ENCODE results near the gene SPI1.
"Not testable (repeated sequence)": the region's sequence is repeated elsewhere in the genome, so short reads cannot be mapped to it uniquely, and the experiment has no call there.

Gene SPI1

DNA sequence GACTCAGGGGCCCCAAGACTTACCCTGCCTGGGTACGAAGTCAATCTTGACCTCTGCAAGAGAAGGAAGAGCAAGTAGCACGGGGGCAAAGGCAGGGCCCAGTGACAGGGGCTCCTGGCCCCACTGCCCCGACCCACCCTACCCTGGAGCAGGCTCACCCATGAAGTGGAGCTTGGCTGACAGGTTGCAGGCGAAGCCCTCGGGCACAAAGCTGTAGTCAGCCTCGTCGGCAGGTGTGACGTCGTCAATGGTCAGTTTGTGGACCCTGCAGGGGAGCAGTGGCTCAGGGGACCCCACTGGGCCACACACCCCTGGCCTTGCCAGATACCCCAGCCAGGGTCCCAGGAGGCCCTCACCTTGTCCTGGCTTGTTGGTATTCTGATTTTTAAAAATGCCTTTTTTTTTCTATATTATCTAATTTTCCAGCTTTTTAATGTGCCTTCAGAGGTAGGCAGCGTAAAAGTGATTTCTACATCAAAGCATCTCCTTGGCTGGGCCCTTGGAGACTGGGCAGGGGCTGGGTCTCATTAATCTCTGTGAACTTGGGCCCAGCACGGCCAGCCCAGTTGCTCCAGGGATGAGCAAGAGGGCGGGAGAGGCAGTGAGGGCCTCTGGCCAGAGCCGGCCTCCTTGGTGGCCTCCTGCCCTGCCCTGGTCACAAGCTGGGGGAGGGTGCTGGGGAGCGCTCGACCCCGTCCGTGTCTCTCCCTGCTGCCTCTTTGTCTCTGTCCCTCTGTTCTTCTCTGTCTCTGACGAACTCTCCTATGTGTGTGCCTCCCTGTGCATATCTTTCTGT is 37.2 kb downstream of the SPI1 start:
- no peak overlapping the region for H3K27ac ChIP-seq
- no peak for TF ChIP-seq ZFX (IDR thresholded peaks at IDR 0.05)
- TF ChIP-seq, protein P1, sequence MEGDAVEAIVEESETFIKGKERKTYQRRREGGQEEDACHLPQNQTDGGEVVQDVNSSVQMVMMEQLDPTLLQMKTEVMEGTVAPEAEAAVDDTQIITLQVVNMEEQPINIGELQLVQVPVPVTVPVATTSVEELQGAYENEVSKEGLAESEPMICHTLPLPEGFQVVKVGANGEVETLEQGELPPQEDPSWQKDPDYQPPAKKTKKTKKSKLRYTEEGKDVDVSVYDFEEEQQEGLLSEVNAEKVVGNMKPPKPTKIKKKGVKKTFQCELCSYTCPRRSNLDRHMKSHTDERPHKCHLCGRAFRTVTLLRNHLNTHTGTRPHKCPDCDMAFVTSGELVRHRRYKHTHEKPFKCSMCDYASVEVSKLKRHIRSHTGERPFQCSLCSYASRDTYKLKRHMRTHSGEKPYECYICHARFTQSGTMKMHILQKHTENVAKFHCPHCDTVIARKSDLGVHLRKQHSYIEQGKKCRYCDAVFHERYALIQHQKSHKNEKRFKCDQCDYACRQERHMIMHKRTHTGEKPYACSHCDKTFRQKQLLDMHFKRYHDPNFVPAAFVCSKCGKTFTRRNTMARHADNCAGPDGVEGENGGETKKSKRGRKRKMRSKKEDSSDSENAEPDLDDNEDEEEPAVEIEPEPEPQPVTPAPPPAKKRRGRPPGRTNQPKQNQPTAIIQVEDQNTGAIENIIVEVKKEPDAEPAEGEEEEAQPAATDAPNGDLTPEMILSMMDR (conservative IDR thresholded peaks at IDR 0.05), result no peak

GRCh38 chr11:47340010-47340409 is 38.3 kb downstream of the SPI1 start:
- TF ChIP-seq, protein P1 (conservative IDR thresholded peaks at IDR 0.05), result no peak
- TF ChIP-seq ZFX (IDR thresholded peaks at IDR 0.05), result no peak

DNA sequence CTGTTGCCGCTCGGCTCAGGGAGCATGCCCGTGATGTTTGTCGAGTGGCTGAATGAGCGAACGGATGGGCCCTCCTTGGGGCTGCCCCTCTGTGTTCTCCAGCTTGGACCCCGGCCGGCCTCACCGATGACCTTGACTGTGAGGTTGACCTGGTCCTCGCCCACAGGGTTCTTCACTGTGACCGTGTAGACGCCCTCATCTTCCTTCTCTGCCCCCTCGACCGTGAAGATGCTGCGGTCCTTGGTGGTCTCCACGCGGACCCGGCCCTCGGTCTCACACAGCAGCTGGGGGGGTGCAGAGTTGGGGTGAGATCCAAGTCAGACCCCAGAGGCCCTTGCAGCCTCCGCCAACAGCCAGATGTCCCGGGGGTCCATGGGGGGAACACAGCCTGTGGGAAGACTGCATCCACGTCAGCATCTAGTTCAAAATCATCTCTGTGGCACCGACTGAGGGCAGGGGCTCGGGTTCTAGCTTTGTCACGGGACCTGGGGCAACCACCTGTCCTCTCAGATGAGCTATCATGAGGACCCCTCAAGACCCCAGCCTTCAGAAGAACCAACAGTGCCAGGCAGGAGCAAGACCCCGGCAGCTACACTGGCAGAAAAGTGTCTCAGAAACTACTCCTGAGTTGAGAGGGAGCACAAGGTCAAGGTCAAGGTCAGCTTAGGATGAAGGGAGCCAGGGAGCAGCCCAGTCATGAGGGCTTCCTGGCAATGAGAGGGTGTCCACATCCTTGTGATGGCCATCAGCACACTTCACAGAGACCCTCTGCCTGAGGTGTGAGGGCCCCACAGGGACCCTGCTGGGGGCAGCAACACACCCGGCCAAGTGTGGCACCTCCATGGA is 39.7 kb downstream of the SPI1 start:
- no peak overlapping the region for H3K27ac ChIP-seq
- no peak for TF ChIP-seq ZFX (IDR thresholded peaks at IDR 0.05)
- TF ChIP-seq, protein P1 (conservative IDR thresholded peaks at IDR 0.05), result no peak

More at GRCh38 chr11:47340010-47340409, 38.3 kb downstream of the SPI1 start:
- H3K27ac ChIP-seq, result no peak overlapping the region

DNA sequence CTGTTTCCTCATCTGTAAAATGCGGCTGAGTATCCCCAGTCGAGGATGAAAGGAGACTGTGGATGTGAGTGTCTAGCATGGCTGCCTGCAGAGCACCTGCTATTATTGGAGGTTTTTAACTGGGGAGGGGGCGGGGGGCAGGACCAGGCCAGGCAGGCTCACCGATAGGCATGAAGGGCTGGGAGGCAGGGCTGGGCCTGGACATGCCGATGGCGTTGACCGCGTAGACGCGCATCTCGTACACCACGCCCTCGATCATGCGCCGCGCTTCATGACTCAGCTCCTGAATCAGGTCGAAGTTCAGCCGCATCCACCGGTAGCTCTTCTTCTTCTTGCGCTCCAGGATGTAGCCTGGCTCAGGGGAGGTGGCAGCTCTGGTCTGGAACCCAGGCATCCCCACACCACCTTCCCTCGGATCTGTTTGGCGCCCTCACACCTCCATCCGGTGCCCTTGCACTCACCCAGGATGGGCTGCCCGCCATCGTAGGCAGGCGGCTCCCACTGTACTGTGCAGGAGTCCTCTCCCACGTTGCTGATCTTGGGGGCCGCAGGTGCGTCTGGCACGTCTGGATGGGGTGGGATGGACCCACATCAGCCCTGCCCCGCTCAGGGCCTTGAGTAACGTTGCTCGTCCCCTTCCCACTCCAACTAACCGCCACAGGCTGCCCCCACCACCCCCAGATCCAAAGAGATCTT is 41.0 kb downstream of the SPI1 start:
- TF ChIP-seq, protein P1 (conservative IDR thresholded peaks at IDR 0.05), result no peak
- TF ChIP-seq ZFX (IDR thresholded peaks at IDR 0.05), result no peak
- no peak overlapping the region for H3K27ac ChIP-seq

- TF ChIP-seq, protein P1 (conservative IDR thresholded peaks at IDR 0.05), result no peak
- TF ChIP-seq ZFX (IDR thresholded peaks at IDR 0.05), result no peak
- H3K27ac ChIP-seq, result no peak overlapping the region
Measured at GRCh38 chr11:47336595-47336994, 41.8 kb downstream of the SPI1 start.

- no peak overlapping the region for H3K27ac ChIP-seq
- TF ChIP-seq, protein P1 (conservative IDR thresholded peaks at IDR 0.05), result no peak
- no peak for TF ChIP-seq ZFX (IDR thresholded peaks at IDR 0.05)
Measured at GRCh38 chr11:47335733-47336132, 42.6 kb downstream of the SPI1 start.

DNA sequence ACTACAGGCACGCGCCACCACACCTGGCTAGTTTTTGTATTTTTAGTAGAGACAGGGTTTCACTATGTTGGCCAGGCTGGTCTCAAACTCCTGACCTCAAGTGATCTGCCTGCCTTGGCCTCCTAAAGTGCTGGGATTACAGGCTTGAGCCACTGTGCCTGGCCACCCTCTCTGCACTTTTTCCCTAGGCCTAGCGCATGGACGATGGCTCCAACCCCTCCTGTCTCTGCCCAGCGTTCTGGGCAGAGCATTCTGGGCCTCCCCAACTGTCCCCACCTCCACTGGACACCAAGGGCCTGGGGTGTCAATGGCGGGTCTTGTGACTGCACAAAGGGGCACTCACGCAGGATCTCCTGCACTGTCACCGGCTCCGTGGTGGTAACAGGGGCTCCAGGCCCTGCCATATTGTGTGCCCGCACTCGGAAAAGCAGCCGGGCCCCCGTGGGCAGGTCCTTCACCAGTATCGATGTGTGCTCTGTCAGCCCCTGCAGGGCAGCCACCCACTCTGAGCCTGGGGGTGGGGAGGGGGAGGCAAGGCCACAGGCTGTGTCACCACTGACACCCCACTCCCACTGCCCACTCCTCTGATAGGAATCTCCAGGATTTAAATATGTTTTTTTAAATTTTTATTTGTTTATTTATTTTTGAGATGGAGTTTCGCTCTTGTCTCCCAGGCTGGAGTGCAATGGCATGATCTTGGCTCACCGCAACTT is 43.5 kb downstream of the SPI1 start:
- not testable (repeated sequence) for H3K27ac ChIP-seq

Measured in C4-2B (cell line).